ENCODE results near the gene OR8G5.
"Not testable (repeated sequence)": the region's sequence is repeated elsewhere in the genome, so short reads cannot be mapped to it uniquely, and the experiment has no call there.

OR8G5 gene, protein sequence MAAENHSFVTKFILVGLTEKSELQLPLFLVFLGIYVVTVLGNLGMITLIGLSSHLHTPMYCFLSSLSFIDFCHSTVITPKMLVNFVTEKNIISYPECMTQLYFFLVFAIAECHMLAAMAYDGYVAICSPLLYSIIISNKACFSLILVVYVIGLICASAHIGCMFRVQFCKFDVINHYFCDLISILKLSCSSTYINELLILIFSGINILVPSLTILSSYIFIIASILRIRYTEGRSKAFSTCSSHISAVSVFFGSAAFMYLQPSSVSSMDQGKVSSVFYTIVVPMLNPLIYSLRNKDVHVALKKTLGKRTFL
- total RNA-seq, result 0 to 8.6 (median 0.83) reads per million in 18 experiments

DNA sequence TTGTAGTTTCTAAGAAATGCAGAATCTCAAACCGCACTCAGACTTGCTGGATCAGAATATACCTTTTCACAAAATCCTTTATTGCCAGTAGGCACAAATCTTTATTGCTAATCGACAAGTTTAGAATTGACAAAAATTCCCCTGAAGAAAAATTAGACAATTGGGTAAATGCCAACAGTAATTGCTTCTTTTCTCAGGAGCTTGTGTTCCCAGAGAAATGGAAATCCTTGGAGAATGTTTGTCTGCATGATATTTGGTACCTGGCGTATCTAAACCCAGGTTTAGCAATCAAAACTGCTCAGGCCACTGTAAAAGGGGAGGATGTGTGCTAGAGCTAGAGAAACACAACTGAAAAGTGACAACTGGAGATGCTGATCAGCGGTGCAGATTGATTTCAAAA, at the start of gene OR8G5:
Gene OR8G5, plus strand, starts transcription at position 301 of the 400 bp plus-strand sequence. CDS start 8,556 bp downstream, outside the sequence.
- no peak for DNase-seq

DNA sequence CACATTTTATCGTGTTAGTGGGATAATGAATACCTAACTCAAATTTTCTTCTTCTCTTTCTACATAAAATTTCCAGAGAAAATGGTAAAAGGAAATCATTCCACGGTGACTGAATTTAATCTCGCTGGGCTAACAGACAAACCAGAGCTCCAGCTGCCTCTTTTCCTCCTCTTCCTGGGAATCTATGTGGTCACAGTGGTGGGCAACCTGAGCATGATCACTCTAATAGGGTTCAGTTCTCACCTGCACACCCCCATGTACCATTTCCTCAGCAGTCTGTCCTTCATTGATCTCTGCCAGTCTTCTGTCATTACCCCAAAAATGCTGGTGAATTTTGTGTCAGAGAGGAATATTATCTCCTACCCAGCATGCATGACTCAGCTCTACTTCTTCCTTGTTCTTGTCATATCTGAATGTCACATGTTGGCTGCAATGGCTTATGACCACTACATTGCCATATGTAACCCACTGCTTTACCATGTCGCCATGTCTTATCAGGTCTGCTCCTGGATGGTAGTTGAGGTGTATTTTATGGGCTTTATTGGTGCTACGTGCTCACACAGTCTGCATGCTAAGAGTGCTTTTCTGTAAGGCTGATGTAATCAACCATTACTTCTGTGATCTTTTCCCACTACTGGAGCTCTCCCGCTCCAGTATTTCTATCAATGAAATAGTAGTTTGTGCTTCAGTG, 48.9 kb upstream of the OR8G5 start:
- DNase-seq, result peak; percentile 42 to 60

DNA sequence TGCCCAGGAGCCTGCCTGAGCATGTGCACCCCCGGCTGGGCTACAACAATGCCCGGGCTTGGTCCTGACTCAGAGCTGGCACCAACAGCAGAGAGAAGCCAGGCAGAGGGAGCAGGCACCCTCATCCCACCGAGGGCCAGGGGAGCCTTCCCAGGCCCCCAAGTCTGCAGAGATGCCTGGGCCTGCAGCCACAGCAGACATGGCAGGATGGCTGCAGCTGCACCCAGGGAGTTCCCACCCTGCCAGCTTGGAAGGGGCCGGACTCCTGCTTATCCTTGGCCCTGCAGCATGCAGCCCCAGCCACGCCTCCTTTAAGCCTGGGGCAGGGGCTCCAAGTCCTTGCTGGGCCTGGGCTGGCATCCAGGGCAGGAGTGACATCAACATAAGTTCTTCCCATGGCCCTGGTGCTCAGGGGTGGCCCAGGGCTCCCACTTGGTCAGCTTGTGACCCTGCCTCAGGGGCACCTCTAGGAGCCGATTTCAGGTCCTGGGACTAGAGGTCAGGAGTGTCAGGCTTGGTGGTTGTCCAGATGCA, 46.3 kb upstream of the OR8G5 start:
- no peak for DNase-seq

DNA sequence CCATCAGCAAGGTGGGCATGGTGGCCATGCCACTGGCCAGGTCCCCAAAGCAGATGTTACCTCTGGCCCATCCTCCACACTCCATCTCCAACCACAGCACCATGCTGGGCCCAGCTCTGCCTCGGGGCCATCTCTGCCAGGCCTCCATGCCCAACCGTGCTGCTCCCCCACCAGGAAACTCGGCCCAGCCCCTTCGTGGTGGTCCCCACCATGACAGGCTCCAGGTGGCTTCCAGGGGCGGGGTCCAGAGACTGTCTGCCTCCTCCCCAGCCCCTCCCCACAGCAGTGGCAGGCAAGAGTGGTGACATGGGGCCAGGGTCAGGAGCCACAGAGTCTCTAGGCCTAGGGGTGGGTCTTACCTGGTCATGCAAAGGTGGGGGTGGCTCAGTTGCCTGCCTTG, 45.8 kb upstream of the OR8G5 start:
- DNase-seq, result no peak

DNA sequence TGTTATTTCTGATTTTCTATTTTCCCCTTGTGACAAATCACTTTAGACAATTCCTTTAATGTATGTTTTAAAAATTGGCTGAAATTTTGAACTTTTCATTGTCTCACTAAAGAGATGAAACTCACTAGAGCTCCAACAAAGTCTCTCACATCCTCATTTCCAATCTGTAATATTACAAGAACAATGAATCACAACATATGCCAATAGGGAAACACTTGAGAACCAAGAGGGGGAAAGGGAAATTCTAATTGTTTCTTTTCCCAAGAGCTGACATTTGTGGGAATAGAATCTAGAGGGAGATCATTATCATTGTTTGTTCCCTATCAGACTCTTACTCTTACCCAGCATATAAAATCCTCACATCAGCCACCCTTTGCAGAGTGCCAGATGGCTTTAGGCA, 44.9 kb upstream of the OR8G5 start:
- DNase-seq, result no peak

DNA sequence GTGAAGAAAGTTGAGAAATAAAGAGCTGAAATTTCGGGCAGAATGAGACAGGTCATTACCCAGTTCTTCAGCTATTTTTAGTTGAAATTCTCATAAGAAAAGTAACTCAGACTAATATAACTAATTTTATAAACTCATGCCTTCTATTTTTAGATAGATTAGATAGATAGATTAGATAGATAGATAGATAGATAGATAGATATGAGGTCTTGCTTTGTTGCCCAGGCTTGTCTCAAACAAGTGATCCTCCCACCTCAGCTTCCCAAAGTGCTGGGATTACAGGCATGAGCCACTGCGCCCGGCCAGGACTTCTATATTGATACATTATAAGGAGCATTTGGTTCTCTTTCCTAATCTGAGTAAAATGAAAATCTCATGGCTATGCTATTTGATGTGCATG, 42.1 kb upstream of the OR8G5 start:
- no peak for DNase-seq

DNA sequence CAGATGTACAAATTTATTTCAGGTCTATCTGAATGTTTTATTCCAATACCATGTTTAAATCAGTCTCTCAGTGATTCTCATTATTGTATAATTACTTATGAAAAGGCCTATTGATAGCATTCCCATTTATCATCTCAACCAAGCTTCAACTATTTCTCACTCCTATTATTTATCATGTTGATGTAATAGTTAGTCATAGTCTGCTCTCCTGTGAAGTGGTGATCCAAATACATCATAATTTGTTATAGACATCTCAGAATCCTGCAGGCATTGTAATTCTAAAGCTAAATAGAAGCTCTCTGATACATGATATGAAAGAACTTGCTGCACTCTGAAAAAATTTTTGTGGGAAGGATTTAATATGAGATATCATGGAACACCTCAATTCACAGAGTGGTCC, 37.0 kb upstream of the OR8G5 start:
- no peak for DNase-seq

DNA sequence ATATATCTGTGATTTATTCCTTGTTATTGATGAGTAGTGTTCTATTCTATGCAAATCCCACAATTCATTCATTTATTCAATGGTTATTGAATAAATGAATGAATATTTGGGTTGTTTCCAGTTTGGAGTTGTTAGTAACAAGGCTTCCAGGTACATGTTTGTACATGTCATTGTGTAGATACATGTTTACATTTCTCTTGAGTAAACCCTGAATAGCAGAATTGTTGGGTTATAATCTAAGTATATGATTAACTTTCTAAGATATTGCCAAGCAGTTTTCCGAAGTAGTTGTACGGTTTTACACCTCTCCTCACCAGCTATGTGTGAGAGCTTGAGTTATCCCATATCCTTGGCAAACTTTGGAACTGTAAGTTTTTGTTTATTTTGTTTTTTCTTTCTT, 33.8 kb upstream of the OR8G5 start:
- no peak for DNase-seq

DNA sequence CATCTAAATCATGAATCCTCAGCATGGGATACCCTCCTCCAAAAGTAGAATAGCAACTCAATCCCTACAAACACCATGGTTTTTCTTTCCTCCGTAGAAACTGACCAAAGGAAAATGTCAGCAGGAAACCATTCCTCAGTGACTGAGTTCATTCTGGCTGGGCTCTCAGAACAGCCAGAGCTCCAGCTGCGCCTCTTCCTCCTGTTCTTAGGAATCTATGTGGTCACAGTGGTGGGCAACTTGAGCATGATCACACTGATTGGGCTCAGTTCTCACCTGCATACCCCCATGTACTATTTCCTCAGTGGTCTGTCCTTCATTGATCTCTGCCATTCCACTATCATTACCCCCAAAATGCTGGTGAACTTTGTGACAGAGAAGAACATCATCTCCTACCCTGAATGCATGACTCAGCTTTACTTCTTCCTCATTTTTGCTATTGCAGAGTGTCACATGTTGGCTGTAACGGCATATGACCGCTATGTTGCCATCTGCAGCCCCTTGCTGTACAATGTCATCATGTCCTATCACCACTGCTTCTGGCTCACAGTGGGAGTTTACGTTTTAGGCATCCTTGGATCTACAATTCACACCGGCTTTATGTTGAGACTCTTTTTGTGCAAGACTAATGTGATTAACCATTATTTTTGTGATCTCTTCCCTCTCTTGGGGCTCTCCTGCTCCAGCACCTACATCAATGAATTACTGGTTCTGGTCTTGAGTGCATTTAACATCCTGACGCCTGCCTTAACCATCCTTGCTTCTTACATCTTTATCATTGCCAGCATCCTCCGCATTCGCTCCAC, 31.4 kb upstream of the OR8G5 start:
- DNase-seq, result peak; percentile 89 to 90

DNA sequence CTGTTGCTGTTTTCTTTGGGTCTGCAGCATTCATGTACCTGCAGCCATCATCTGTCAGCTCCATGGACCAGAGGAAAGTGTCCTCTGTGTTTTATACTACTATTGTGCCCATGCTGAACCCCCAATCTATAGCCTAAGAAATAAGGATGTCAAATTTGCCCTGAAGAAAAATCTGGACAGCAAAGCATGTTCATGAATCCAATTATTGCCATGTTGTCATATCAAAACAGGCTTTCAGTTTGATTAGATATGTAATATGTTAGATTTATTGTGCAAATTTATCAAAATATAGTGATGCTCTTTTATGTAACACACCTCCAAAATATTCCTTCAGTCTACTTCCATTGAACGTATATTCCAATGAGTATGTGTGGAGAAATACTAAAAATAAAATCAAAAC, 30.7 kb upstream of the OR8G5 start:
- DNase-seq, result no peak

DNA sequence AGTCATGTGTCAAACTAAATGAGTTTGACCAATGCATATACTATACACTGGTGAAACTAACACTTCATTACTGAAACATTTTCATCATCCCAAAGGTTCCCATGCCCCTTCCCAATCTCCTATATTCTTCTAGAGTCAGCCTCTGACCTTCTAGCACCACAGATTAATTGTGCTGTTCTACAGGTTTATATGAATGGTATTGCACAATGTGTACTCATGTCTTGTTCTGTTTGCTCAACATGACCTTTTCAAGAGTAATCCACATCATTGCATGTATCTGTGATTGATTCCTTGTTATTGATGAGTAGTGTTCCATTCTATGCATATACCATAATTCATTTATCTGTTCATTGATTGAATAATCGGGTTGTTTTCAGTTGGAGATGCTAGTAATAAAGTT, 22.8 kb upstream of the OR8G5 start:
- DNase-seq, result no peak

DNA sequence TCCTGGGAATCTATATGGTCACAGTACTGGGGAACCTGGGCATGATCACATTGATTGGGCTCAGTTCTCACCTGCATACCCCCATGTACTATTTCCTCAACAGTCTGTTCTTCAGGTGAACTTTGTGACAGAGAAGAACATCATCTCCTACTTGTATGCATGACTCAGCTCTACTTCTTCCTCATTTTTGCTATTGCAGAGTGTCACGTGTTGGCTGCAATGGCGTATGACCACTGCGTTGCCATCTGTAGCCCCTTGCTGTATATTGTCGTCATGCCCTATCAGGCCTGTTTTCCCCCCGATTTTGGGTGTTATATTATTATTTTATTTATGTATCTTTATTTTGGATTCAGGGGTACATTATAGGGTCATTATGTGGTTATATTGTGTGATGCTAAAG, 17.7 kb upstream of the OR8G5 start:
- DNase-seq, result peak; percentile 26 to 32

DNA sequence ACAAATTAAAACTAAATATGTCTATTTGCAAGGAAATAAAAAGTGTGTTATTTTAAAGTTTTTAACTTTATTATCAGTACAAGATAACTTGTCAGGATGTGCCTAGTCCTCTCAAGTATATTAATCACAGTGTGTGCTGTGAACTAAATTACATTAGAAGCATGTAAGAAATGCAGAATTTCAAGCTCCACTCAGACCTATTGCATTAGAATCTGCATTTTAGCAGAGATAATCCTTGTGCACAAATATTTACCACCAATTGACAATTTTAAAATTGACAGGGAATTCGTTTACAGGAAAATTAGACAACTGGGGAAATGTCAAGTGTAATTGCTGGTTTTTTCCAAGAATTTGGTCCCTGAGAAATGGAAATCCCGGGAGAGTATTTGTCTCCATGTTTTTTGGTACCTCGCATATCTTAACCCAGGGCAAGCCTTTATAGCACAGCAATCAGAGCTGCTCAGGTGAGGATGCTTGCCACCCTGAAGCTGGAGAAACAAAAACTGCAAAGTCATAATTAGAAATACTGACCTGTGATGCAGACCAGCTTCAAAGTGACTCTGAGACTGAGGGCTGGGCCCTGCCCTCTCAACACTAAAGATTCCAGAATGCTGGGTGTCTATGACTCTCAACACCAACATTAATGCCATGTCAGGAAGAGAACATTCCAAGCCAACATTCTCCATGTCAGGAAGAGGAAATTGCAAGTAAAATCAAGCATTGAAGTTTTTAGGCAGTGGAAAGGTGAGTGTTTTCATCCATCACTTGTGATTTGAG, 15.4 kb upstream of the OR8G5 start, which contains the start of gene OR8G1:
Gene OR8G1, plus strand, starts transcription at position 475 of the 777 bp plus-strand sequence. CDS start 8,581 bp downstream, outside the sequence.
- DNase-seq, result no peak

DNA sequence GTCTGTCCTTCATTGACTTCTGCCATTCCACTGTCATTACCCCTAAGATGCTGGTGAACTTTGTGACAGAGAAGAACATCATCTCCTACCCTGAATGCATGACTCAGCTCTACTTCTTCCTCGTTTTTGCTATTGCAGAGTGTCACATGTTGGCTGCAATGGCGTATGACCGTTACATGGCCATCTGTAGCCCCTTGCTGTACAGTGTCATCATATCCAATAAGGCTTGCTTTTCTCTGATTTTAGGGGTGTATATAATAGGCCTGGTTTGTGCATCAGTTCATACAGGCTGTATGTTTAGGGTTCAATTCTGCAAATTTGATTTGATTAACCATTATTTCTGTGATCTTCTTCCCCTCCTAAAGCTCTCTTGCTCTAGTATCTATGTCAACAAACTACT, 6.3 kb upstream of the OR8G5 start:
- peak; percentile 52 to 58 for DNase-seq

DNA sequence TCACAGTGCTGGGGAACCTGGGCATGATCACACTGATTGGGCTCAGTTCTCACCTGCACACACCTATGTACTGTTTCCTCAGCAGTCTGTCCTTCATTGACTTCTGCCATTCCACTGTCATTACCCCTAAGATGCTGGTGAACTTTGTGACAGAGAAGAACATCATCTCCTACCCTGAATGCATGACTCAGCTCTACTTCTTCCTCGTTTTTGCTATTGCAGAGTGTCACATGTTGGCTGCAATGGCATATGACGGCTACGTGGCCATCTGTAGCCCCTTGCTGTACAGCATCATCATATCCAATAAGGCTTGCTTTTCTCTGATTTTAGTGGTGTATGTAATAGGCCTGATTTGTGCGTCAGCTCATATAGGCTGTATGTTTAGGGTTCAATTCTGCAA, 8.9 kb downstream of the OR8G5 start:
- peak; percentile 71 to 83 for DNase-seq

DNA sequence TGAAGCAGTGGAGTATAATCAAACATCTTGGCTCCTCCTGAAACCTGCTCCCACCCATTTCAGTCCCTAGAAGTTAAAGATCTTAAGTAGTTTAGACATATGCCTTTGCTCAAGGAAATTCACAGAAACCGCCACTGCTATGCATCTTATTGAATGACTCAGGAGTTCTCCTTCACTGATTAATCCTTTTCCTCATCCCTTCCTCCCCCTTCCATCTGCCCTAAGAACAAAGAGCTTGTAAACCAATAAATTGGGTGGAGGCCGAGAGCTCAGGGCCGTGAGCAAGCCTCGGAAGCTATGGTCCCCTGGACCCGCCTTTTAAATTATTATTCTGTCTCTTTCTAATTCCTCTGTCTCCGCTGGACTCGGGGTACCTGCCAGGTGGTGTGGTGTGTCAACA, 14.7 kb downstream of the OR8G5 start:
- not testable (repeated sequence) for DNase-seq

DNA sequence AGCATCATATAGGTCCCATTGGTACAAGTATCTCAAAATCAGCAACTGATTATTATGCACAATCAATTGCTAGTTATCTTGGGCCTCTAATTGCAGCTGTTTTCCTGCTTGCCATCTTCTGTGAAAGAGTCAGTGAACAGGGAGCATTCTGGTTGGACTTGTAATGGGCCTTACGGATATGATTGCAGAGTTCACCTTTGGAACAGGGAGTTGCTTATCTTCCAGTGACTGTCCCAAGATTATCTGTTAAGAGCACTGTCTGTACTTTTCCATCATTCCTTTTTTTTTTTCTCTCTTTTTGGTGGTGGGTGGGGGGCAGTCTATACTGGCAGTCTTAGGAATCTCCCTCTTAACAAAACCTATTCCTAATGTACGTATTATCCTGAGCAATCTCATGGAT, 17.8 kb downstream of the OR8G5 start:
- no peak for DNase-seq

DNA sequence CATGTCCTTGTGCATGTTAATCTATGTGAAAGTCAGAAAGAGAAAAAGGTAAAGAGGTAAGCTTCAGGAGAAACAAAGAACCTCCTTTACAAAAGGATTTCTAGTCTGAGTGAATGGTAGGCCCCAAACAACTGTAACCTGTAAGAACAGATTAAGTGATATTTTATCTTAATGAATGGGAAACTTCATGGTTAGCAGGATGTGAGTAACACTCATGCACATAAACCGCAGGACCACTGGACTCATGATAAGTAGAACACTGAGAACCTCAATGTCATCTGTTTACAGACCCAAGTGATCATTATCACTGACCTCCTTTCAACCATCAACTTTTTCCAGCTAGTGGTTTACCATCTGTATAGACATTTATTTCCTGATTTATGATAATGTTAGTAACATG, 19.9 kb downstream of the OR8G5 start:
- peak; percentile 12 to 21 for DNase-seq

DNA sequence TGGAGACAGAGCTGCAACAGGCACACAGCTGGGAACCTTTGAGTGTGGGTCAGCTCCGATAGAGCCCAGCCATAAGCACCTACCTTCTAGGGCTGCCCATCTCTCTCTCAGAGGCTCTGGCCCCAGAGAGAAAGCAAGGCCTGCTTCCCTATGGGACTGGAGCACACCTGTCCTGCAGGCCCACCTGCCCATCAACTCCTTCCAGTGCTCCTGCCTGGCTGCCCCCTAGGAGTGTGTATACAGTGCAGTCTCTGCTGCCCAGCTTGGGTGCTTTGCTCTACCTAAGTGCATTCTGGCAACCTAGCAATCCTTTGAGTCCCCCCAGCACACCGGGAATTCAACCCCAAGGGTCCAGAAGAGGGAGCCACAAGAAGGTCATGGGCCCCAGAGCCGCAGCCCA, 21.0 kb downstream of the OR8G5 start:
- DNase-seq, result no peak

DNA sequence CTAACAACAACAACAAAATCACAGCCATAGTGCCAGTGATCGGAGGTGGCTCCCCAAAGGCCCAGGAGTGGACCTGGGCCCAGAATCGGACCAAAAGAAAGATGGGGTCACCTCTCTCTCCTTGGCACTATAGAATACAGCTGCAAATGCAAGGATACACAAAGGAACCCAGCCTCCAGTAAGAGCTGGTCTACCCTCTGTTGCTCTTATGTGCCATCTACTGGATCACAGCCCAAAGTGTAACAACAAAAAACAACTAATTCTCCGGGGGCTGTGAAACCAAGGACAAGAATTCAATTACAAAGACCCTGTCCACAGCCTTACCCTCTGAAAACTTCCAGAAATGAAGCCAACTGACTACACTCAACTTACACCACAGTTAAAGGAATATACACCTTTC, 21.6 kb downstream of the OR8G5 start:
- peak; percentile 35 to 50 for DNase-seq

DNA sequence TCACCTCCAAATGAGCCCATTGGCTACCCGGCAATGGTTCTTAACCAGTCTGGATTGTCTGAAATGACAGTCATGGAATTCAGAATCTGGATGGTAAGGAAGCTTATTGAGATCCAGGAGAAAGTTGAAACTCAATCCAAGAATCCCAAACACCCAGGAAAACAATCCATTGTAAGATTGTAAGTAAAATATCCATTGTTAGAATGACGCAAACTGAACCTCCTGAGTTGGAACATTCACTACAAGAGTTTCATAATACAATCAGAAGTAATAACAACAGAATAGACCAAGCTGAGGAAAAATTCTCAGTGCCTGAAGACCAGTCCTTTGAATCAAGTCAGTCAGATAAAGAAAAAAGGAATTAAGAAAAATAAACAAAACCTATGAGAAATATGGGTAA, 22.1 kb downstream of the OR8G5 start:
- no peak for DNase-seq

Measured in inflammatory macrophage (primary cell).